ENCODE measurements around the gene ACOX1.
A peak's percentile ranks its signal among the peaks of the same experiment; 100 is the strongest.

DNA sequence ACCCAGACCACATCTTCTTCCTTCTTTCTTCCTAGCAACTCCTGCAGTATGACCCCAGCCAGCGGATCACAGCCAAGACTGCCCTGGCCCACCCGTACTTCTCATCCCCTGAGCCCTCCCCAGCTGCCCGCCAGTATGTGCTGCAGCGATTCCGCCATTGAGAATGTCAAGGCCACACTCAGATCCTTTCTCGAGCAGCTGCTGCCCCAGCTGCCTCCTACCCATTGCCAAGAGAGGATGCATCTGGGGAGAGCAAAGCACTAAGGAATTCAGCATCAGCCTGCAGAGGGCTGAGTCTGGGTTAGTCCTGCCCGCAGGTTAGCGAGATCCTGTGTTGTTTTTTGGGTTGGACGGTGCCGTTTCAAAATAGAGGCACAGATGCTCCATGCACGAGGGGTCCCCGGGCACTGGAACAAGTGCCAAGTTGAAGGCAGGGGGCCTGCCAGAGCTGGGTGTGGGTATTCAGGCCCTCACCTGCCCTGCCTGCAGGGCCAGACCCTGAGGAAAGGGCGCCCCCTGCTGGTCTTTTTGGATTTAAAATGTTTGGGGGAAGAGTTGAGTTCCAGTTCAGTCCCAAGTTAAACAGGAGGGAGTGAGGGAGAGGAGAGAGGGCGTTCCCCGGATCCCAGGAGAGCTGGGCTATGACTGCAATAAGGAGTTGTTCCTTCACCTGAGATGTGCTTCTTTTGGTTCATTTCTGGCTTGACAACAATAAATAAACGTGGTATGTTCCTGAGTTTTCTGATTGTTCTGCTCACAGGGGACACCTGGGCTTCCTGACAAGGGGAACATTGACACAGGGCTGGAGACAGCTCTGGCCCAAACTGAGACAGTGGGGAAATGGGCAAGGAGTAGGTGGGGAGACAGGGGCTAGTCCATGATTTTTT lies 26.5 kb upstream of the ACOX1 start:
- TF ChIP-seq, protein P1, sequence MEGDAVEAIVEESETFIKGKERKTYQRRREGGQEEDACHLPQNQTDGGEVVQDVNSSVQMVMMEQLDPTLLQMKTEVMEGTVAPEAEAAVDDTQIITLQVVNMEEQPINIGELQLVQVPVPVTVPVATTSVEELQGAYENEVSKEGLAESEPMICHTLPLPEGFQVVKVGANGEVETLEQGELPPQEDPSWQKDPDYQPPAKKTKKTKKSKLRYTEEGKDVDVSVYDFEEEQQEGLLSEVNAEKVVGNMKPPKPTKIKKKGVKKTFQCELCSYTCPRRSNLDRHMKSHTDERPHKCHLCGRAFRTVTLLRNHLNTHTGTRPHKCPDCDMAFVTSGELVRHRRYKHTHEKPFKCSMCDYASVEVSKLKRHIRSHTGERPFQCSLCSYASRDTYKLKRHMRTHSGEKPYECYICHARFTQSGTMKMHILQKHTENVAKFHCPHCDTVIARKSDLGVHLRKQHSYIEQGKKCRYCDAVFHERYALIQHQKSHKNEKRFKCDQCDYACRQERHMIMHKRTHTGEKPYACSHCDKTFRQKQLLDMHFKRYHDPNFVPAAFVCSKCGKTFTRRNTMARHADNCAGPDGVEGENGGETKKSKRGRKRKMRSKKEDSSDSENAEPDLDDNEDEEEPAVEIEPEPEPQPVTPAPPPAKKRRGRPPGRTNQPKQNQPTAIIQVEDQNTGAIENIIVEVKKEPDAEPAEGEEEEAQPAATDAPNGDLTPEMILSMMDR (IDR thresholded peaks at IDR 0.05): peak; percentile 85
- no peak for TF ChIP-seq EZH2 (IDR thresholded peaks at IDR 0.05; ENCODE audit: borderline replicate concordance, insufficient read depth, low read depth, low read length, poor library complexity, severe bottlenecking)
